ENCODE data around the gene CNTF. TPM values are rescaled to one million over a fixed set of nuclear protein-coding genes. Genes with fewer than 3 reads are reported as not detected.

The CNTF gene
- total RNA-seq, 2 experiments from 2014 or later = 2.3 to 2.4 TPM

DNA sequence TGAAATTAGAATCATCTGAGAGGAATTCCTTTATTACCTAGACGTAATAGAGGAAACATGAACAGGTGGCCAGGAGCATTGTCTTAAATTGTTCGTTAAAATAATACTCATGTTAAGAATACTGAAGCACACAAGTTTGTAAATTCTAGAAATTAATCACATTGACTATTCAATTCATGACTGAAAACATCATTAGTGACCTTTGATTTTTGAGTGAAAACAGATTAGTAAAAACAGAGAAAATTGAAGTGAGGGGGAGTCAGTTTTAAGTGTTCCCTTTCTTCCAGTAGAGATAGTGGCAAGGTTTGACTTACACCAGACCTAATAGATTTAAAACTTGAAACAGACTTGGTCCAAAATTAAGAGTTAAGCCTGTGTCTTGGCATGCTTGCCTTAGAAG is 42.2 kb upstream of the CNTF start:
- peaks cover 57% of the 10 kb centered on the region for H3K4me1 Mint-ChIP-seq
- H3K4me3 Mint-ChIP-seq = peak overlapping the region; percentile 94
- no peak for DNase-seq
- ChIA-PET POLR2A (interaction anchor here (1.2 to 1.3 kb wide), 2 partner anchors 13 to 18 kb away, joined by 3 to 6 read pairs; no protein-coding TSS in a partner anchor), CTCF (interaction anchor here (1.0 to 7.9 kb wide), 2 partner anchors 12 to 49 kb away, joined by 4 to 76 read pairs; no protein-coding TSS in a partner anchor)
- H3K27ac Mint-ChIP-seq = peak overlapping the region; percentile 94
- H3K9me3 Mint-ChIP-seq = no peaks in the 10 kb centered on the region
- peaks cover 30% of the 10 kb centered on the region for H3K36me3 Mint-ChIP-seq (ENCODE audit: low read depth)
- no peaks in the 10 kb centered on the region for H3K27me3 Mint-ChIP-seq

DNA sequence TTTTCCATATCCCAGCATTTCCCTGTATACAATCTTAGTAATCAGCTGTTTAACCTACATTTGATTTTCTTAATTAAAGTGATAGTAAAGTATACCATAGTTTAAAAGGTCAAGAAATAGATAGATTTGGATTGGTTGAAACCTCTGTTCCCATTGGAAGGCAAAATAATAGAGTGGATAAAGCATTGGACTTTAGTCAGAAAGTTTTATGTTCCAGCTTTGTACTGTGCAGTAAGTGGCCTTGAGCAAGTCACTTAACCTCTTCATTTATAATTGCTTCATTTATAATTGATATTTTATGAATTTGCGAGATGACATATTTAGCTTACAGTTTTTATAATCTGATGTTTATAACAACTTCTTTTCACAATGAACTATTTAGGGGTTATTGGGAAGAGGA is 40.0 kb upstream of the CNTF start:
- Mint-ChIP-seq H3K27ac (no peak overlapping the region), H3K36me3 (ENCODE audit: low read depth) (peaks cover 43% of the 10 kb centered on the region), H3K4me1 (peaks cover 50% of the 10 kb centered on the region), H3K27me3 (no peaks in the 10 kb centered on the region), H3K4me3 (no peak overlapping the region), H3K9me3 (no peaks in the 10 kb centered on the region)
- POLR2A ChIA-PET = interaction anchor here (1.7 kb wide), 1 partner anchor 12 kb away, joined by 5 read pairs; no protein-coding TSS in a partner anchor
- CTCF ChIA-PET = interaction anchor here (7.9 kb wide), 1 partner anchor 14 kb away, joined by 76 read pairs; no protein-coding TSS in a partner anchor
- DNase-seq = no peak

DNA sequence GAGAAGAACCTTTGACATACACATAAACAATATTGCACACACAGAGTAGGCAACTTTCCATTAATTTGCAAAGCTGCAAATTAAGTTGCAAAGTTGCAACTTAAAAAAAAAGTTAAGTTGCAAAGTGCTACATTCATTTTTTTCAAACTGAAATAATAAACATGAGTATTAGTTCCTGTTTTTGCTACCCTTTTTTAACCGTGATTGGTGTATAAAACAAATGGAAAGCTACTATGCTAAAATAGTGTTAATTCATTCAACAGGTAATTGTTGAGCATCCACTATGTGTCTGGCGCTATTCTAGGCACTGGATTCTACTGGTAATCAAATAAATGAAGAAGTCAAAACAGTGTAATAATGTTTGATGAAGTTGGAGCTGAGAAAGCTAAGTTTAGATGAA is 35.5 kb upstream of the CNTF start:
- Mint-ChIP-seq H3K4me1 (peaks cover 41% of the 10 kb centered on the region), H3K36me3 (ENCODE audit: low read depth) (peaks cover 32% of the 10 kb centered on the region), H3K4me3 (no peak overlapping the region), H3K27ac (no peak overlapping the region), H3K9me3 (no peaks in the 10 kb centered on the region), H3K27me3 (no peaks in the 10 kb centered on the region)
- ChIA-PET POLR2A (interaction anchor here (1.0 to 1.2 kb wide), 2 partner anchors 9 to 10 kb away, joined by 3 to 4 read pairs; no protein-coding TSS in a partner anchor), CTCF (interaction anchor here (1.3 kb wide), 1 partner anchor 66 kb away, joined by 3 read pairs; no protein-coding TSS in a partner anchor)
- DNase-seq = no peak

DNA sequence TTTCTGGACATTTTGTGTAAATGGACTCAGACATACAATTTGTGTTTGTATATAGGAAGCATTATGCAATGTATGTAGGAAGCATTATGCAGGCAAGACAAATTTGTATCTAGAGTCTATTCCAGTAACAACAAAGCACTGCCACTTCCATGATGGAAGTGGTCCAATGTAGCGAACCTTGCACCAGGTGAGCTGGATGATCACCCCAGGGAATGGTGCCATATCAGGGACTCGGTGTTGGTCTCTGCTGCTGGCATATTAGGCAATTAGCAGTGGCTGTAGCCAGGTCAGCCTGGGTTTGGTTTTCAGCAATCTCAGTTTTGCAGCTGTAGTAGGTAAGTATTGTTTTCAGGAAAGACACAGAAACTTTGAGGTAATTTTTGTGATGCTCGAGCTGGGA is 30.8 kb upstream of the CNTF start:
- CTCF ChIA-PET = no interaction called here
- Mint-ChIP-seq H3K4me3 (no peak overlapping the region), H3K27me3 (no peaks in the 10 kb centered on the region), H3K27ac (no peak overlapping the region), H3K9me3 (no peaks in the 10 kb centered on the region), H3K36me3 (ENCODE audit: low read depth) (peaks cover 42% of the 10 kb centered on the region), H3K4me1 (peaks cover 36% of the 10 kb centered on the region)
- POLR2A ChIA-PET = interaction anchor here (0.6 kb wide), 1 partner anchor 976 kb away, joined by 3 read pairs; no protein-coding TSS in a partner anchor
- DNase-seq = no peak

DNA sequence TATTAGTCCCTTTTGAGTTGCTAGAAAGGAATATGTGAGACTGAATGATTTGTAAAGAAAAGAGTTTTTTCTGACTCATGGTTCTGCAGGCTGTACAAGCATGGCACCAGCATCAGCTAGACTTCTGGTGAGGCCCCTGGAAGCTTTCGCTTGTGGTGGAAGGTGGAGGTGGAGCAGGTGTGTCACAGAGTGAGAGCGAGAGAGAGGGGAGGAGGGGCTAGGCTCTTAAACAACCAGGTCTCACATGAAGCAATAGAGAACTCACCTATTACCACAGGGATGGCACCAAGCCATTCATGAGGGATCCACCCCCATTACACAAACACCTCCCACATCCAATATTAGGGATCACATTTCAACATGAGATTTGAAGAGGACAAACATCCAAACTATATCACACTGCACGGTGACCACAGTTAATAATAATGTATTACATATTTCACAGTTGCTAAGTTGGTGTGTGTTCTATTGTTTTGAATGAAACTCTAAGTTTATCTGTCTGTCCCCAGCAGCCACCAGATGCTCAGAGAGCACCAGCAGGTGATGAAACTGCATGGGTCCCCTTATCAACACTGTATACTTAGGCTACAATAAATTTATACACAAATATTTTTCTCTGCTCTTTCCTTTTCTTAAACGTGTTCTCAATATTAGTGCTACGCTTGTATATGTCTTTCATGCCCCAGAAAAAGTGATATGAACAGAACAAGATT is 29.5 kb upstream of the CNTF start:
- Mint-ChIP-seq H3K36me3 (ENCODE audit: low read depth) (peaks cover 37% of the 10 kb centered on the region), H3K27me3 (no peaks in the 10 kb centered on the region), H3K4me3 (no peak overlapping the region), H3K27ac (no peak overlapping the region), H3K4me1 (peaks cover 44% of the 10 kb centered on the region), H3K9me3 (no peaks in the 10 kb centered on the region)
- POLR2A ChIA-PET = interaction anchor here (1.3 kb wide), 1 partner anchor 10 kb away, joined by 5 read pairs; no protein-coding TSS in a partner anchor
- no peak for DNase-seq
- CTCF ChIA-PET = no interaction called here

DNA sequence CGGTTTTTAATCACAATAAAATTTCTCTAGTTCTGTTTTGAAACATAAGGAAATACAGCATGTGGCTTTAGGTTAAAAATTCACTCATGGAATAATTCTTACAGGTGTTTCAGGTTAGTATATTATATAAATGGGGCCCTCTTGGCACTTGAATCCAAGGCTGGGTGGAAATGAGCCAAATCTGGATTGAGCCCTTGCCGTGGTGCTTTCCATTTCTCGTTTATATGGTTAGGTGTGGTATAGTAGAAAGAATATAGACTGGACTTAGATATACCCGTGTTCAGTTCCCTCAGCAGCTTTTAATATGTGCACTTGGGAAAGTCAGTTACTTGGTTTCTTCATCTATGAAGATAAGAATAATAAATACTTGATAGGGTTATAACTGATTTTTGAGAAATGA is 27.6 kb upstream of the CNTF start:
- POLR2A ChIA-PET = no interaction called here

DNA sequence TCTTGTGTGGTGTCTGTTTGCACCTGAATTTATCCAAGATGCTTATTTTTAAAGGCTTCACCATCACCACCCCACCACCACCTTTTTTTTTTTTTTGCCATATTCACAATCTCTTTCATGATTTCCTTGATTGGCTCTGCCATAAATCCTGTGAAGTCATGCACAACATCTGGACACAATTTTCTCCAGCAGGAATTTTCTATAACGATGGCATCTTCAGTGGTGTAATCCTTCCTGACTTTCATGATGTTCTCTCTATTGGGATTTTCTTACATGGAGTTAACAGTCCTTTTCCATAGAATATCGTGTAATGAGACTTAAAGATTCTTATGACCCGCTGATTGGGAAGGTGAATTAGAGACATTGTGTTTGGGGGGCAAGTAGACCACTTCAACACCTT is 25.8 kb upstream of the CNTF start:
- no peak overlapping the region for H3K27ac Mint-ChIP-seq
- peaks cover 60% of the 10 kb centered on the region for H3K4me1 Mint-ChIP-seq
- CTCF ChIA-PET = interaction anchor here (1.5 kb wide), 1 partner anchor 56 kb away, joined by 3 read pairs; no protein-coding TSS in a partner anchor
- POLR2A ChIA-PET = interaction anchor here (1.1 to 1.3 kb wide), 2 partner anchors 19 to 22 kb away, joined by 3 to 4 read pairs; no protein-coding TSS in a partner anchor
- DNase-seq = no peak
- no peaks in the 10 kb centered on the region for H3K27me3 Mint-ChIP-seq
- no peaks in the 10 kb centered on the region for H3K9me3 Mint-ChIP-seq
- H3K36me3 Mint-ChIP-seq (ENCODE audit: low read depth) = peaks cover 48% of the 10 kb centered on the region
- H3K4me3 Mint-ChIP-seq = no peak overlapping the region

More for the DNA sequence above, 27.6 kb upstream of the CNTF start:
- H3K4me3 Mint-ChIP-seq = no peak overlapping the region
- no peaks in the 10 kb centered on the region for H3K9me3 Mint-ChIP-seq
- H3K36me3 Mint-ChIP-seq (ENCODE audit: low read depth) = peaks cover 44% of the 10 kb centered on the region
- H3K27me3 Mint-ChIP-seq = no peaks in the 10 kb centered on the region
- CTCF ChIA-PET = no interaction called here
- H3K27ac Mint-ChIP-seq = no peak overlapping the region
- peaks cover 54% of the 10 kb centered on the region for H3K4me1 Mint-ChIP-seq
- no peak for DNase-seq

DNA sequence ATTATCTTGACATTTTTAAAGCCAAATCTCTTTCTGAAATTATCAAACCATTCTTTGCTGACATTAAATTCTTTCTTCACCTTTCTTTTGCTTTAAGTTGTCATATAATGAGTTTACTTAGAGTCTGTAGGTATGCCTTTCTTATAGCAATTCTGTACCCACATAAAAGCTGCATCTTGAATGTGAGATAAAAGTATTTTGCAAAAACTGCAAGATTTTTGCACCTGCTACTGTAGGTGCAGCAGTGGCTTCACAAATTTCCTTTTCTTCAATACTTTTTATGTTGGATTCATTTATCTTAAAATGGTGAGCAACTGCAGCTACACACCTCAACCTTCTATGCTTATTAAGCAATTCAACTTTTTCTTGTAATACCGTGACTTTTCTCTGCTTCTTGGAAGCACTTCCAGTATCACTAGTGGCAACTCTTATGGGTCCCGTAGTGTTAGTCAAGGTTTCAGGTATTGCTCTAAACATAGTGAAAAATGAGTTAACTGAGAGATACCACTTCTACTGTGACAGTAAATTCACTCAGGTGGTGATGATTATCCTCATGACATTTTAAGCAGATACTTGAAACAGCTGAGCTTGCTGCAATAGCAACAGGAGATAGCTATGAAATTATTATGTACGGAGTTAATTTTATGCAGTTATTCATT is 24.9 kb upstream of the CNTF start:
- no peak overlapping the region for H3K27ac Mint-ChIP-seq
- no peaks in the 10 kb centered on the region for H3K27me3 Mint-ChIP-seq
- ChIA-PET CTCF (interaction anchor here (1.1 to 1.5 kb wide), 2 partner anchors 30 to 55 kb away, joined by 3 to 5 read pairs; no protein-coding TSS in a partner anchor), POLR2A (interaction anchor here (0.8 to 1.3 kb wide), 4 partner anchors 10 to 23 kb away, joined by 3 to 4 read pairs (median 3); no protein-coding TSS in a partner anchor)
- H3K9me3 Mint-ChIP-seq = no peaks in the 10 kb centered on the region
- peaks cover 53% of the 10 kb centered on the region for H3K4me1 Mint-ChIP-seq
- peaks cover 50% of the 10 kb centered on the region for H3K36me3 Mint-ChIP-seq (ENCODE audit: low read depth)
- H3K4me3 Mint-ChIP-seq = no peak overlapping the region
- DNase-seq = no peak

DNA sequence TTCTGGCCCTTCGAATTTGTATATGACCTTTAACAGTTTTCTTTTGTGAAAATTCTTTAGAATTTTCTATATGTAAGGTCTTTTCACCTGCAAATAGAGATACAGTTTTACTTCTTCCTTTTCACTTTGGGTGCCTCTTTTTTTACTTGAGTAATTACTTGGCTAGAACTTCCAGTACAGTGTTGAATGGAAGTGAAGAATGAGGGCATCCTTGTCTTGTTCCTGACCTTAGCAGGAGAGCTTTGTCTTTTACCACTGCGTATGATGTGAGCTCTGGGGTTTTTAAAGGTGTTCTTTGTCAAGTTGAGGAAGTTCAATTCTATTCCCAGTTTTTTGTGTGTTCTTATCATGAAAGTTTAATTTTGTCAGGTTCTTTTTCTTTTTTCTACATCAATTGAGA is 22.0 kb upstream of the CNTF start:
- DNase-seq = no peak
- Mint-ChIP-seq H3K27ac (no peak overlapping the region), H3K4me1 (peaks cover 59% of the 10 kb centered on the region), H3K27me3 (no peaks in the 10 kb centered on the region), H3K36me3 (ENCODE audit: low read depth) (peaks cover 65% of the 10 kb centered on the region), H3K9me3 (no peaks in the 10 kb centered on the region), H3K4me3 (no peak overlapping the region)
- POLR2A ChIA-PET = no interaction called here
- CTCF ChIA-PET = no interaction called here

DNA sequence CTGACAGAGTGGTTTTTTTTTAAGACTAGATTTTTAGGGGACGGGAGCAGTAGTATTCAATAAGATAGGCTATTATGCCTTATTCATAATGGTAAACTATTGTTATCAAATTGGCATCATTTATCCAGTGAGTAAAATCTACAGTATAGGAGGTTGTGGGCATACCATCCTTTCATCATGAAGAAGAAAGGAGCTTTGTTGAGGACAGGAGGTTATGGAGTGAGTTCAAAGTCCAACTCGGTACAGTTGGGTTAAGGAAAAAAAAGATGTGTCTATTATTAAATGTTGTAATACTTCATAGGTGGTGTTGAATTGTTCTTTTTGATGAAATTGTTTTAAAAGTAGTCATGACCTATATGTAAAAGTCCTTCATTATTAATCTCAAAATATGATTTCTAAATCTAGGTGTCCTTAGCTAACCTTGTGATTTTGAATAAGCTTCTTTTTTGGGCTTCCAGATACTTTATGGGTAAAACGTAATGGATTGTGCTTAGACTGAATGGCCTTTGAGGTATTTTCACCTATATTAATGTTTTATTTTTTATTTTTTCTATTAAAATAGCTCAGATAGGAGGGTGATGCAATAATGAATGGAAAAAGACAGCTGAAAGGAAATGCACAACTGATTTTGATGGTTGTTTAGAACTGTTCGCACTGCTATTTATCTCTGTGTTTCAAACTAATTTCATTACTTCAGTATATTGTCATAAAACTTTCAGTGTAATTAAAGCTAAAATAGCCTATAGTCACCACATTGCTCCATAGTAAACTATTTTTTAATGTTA is 15.3 kb upstream of the CNTF start:
- no peak overlapping the region for H3K4me3 Mint-ChIP-seq
- H3K27me3 Mint-ChIP-seq = no peaks in the 10 kb centered on the region
- ChIA-PET POLR2A (interaction anchor here (0.7 to 1.5 kb wide), 3 partner anchors 10 to 32 kb away, joined by 3 to 4 read pairs (median 3); no protein-coding TSS in a partner anchor), CTCF (interaction anchor here (1.5 kb wide), 1 partner anchor 22 kb away, joined by 9 read pairs; no protein-coding TSS in a partner anchor)
- no peak overlapping the region for H3K27ac Mint-ChIP-seq
- peaks cover 70% of the 10 kb centered on the region for H3K36me3 Mint-ChIP-seq (ENCODE audit: low read depth)
- peaks cover 43% of the 10 kb centered on the region for H3K4me1 Mint-ChIP-seq
- H3K9me3 Mint-ChIP-seq = no peaks in the 10 kb centered on the region
- DNase-seq = no peak

DNA sequence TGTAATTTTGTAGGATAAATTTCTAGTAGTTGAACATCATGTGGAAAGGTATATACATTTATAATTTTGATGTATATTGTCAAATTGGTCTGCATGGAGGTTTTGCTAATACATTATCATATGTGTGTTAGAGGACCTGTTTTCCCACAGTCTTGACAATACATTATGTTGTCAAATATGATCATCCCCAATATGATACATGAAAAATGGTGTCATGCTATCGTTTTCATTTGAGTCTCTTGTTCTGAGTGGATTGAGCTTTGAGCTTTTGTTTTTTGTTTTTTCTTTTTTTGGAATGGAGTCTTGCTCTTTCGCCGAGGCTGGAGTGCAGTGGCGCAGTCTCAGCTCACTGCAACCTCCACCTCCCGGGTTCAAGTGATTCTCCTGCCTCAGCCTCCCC is 14.1 kb upstream of the CNTF start:
- POLR2A ChIA-PET = no interaction called here

DNA sequence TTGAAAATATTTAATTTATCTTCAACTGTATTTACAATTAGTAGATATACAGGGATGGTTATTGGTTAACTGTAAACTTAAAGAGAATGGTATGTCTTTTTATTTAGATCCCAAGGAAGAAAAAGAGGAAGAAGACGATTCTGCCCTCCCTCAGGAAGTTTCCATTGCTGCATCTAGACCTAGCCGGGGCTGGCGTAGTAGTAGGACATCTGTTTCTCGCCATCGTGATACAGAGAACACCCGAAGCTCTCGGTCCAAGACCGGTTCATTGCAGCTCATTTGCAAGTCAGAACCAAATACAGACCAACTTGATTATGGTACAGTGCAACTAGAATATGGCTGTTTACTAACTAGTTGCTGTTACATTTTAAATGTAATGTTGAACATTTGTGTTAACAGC is 12.7 kb upstream of the CNTF start:
- Mint-ChIP-seq H3K36me3 (ENCODE audit: low read depth) (peaks cover 67% of the 10 kb centered on the region), H3K4me3 (no peak overlapping the region), H3K4me1 (peaks cover 39% of the 10 kb centered on the region), H3K27ac (no peak overlapping the region), H3K27me3 (no peaks in the 10 kb centered on the region), H3K9me3 (no peaks in the 10 kb centered on the region)
- POLR2A ChIA-PET = no interaction called here
- no peak for DNase-seq
- CTCF ChIA-PET = interaction anchor here (0.9 kb wide), 1 partner anchor 42 kb away, joined by 3 read pairs; no protein-coding TSS in a partner anchor

More for the DNA sequence above, 14.1 kb upstream of the CNTF start:
- Mint-ChIP-seq H3K4me3 (no peak overlapping the region), H3K27ac (no peak overlapping the region), H3K9me3 (no peaks in the 10 kb centered on the region), H3K27me3 (no peaks in the 10 kb centered on the region), H3K36me3 (ENCODE audit: low read depth) (peaks cover 68% of the 10 kb centered on the region), H3K4me1 (peaks cover 44% of the 10 kb centered on the region)
- CTCF ChIA-PET = no interaction called here
- DNase-seq = no peak
